ENCODE results near the gene WDR33. TPM values are rescaled to one million over a fixed set of nuclear protein-coding genes. Genes with fewer than 3 reads are reported as not detected.

The WDR33 gene
- polyA plus RNA-seq, 3 donors = 9.3 to 12.4 (median 11.0) TPM

- no peak overlapping the region for H3K27ac ChIP-seq (ENCODE audit: low read depth, low read length)
- WGBS, 3 donors = 78 to 82% (median 78%) methylated on average over 8 of the region's 8 CpGs
Measured at GRCh38 chr2:127685410-127686080, 125.4 kb downstream of the WDR33 start.

DNA sequence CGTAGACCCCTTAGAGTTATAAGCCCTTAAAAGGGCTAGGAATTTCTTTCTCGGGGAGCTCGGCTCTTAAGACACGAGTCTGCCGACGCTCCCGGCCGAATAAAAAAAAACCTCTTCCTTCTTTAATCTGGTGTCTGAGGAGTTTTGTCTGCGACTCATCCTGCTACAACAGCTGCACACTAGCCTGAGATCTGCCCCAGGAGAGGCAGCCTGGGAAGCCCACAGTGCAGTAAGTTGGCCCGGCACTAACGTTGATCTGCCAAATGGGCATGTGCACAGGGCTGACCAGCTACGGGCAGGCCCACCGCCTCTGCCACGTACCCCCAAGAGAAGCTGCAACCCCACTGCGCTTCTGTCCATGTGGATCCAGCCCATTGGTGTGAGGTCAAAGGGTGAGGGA, 127.2 kb downstream of the WDR33 start:
- 51 to 65% (median 61%) methylated on average over 15 of the region's 15 CpGs for WGBS, 3 donors
- no peak overlapping the region for H3K27ac ChIP-seq (ENCODE audit: low read depth, low read length)

GRCh38 chr2:127683056-127683455, 127.9 kb downstream of the WDR33 start:
- no peak overlapping the region for H3K27ac ChIP-seq (ENCODE audit: low read depth, low read length)

GRCh38 chr2:127681976-127682857, 128.8 kb downstream of the WDR33 start:
- H3K27ac ChIP-seq (ENCODE audit: low read depth, low read length) = no peak overlapping the region
- 83 to 96% (median 88%) methylated on average over 6 of the region's 6 CpGs for WGBS, 3 donors

GRCh38 chr2:127681288-127681804, 129.6 kb downstream of the WDR33 start:
- 18 to 55% (median 30%) methylated on average over 25 of the region's 25 CpGs for WGBS, 3 donors
- no peak overlapping the region for H3K27ac ChIP-seq (ENCODE audit: low read depth, low read length)

DNA sequence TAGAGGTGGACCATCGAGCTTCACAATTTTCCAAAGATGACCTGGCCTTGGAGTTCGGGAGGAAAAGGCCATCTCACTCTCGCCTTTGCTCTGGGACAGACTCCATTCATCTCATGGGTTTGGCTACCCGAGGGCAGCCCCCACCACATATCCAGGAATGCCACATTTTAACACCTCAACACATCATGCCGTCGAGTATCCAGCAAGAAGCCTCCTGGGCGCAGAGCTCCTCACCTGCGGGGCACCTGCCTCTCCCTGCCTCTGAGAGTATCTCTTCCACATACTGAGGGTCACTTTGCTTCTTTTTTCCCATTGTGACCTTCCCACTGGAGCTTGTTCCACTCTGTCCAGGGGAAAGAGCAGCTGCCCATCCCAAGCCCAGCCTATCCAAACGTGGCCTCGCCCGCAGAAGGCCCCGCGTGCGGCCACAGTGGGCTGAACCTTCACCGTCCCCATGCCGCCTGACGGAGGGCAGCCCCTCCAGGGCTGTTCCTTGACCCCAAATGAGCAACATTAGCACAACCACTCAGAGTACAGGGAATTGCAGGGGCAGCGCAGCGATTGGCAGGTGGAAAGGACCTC, 130.2 kb downstream of the WDR33 start:
- WGBS, 3 donors = 74 to 85% (median 76%) methylated on average over 19 of the region's 19 CpGs
- no peak overlapping the region for H3K27ac ChIP-seq (ENCODE audit: low read depth, low read length)

- 74 to 88% (median 87%) methylated on average over 15 of the region's 15 CpGs for WGBS, 3 donors
- no peak overlapping the region for H3K27ac ChIP-seq (ENCODE audit: low read depth, low read length)
Measured at GRCh38 chr2:127679680-127680361, 131.2 kb downstream of the WDR33 start.

DNA sequence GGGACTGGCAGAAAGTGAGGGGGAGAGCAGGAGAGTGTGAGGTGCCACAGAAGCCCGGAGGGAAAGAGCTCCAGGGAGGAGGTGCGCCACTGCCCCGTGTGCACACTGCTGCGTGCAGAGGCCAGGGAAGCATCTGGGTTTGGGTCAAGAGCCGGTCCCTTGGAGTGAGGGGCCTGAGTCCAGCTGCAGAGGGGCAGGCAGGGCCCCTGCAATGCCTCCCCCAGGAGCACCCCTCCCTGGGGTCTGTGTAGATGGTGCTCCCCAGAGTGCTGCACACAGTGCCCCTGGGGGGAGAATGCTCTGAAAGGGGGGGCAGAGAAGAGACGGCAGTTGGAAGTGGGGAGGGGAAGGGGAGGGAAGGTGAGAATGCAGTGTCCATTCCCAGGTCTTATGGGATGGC, 132.0 kb downstream of the WDR33 start:
- WGBS, 3 donors = 76 to 86% (median 78%) methylated on average over 4 to 6 of the region's 6 CpGs
- H3K27ac ChIP-seq (ENCODE audit: low read depth, low read length) = no peak overlapping the region

DNA sequence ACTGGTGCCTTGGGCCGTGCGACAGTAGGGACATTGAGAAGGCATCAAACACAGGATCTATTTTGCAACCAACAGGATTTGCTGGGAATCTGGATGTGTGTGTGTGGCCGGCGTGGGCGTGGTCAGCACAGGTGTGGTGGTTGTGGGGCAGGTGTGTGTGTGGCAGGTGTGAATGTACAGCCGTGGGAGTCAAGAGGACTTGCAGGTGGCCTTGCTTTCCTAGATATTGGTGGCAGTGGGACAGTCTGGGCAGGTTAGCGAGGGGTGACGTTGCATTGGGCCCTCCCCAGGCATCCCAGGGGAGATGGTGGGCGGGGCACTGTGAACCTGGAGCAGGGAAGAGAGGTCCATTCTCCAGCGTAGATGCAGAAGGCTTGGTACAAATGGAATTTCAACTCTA, 132.4 kb downstream of the WDR33 start:
- no peak overlapping the region for H3K27ac ChIP-seq (ENCODE audit: low read depth, low read length)
- 83 to 88% (median 87%) methylated on average over 10 of the region's 10 CpGs for WGBS, 3 donors

- no peak overlapping the region for H3K27ac ChIP-seq (ENCODE audit: low read depth, low read length)
- 76 to 84% (median 78%) methylated on average over 2 of the region's 2 CpGs for WGBS, 3 donors
Measured at GRCh38 chr2:127676906-127677305, 134.1 kb downstream of the WDR33 start.

GRCh38 chr2:127675331-127676261, 135.4 kb downstream of the WDR33 start, which contains the start of gene LIMS2:
TSS of gene LIMS2 (minus strand) at chr2:127675530. CDS start at chr2:127675024, 506 bp downstream.
- H3K27ac ChIP-seq (ENCODE audit: low read depth, low read length) = no peak within 1 kb of the TSS
- WGBS, 3 donors = 2 to 6% (median 4%) methylated on average over 51 to 55 of the region's 56 CpGs

DNA sequence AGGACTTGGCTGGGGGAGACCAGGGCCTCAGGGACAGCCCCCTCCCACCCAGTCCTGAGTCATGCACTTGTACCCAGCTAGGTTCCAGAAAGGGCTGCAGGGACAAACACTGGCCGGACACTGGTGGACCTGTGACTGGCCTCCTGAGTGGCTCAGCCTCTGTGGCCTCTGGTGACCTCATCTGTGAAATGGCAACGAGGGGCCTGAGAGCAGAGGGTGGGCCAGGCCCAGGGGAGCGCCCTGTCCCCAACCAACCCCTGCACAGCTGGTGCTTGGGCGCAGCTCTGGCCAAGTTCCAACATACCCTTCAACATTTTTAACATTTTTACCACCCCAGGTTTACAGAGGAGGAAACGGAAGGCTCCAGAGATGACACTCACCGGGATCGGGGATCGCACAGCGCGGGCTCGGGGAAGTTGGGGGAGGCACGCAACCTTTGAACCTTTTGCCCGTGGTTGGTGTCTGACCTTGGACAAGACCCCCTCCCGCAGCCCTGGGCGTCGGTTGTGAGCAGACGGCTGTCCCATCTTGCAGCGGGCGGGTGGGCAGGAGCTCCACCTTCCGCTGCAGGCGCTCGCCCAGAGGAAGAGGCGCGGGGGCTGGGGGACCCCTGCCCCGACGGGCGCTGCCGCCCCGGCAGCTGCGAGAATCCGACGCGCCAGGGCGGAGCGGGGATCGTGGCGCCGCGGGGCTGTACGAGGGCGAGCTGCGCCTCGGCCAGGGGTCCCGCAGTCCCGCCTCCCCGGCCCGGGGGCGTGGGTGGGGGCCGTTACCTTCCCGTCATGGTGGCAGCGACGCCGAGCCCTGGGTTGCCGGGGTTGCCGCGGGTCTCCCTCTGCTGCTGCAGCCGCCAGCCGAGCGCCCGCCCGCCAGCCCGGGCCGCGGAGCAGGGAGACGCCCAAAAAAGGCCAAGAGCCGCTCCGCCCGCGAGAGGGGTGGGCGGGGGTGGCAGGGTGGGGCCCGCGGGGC, 136.4 kb downstream of the WDR33 start:
- H3K27ac ChIP-seq (ENCODE audit: low read depth, low read length) = peak overlapping the region; percentile 17
- WGBS, 3 donors = 4 to 7% (median 5%) methylated on average over 52 to 72 of the region's 72 CpGs

GRCh38 chr2:127673291-127674069, 137.5 kb downstream of the WDR33 start:
- 59 to 77% (median 70%) methylated on average over 16 to 17 of the region's 17 CpGs for WGBS, 3 donors
- H3K27ac ChIP-seq (ENCODE audit: low read depth, low read length) = peak overlapping the region; percentile 17

DNA sequence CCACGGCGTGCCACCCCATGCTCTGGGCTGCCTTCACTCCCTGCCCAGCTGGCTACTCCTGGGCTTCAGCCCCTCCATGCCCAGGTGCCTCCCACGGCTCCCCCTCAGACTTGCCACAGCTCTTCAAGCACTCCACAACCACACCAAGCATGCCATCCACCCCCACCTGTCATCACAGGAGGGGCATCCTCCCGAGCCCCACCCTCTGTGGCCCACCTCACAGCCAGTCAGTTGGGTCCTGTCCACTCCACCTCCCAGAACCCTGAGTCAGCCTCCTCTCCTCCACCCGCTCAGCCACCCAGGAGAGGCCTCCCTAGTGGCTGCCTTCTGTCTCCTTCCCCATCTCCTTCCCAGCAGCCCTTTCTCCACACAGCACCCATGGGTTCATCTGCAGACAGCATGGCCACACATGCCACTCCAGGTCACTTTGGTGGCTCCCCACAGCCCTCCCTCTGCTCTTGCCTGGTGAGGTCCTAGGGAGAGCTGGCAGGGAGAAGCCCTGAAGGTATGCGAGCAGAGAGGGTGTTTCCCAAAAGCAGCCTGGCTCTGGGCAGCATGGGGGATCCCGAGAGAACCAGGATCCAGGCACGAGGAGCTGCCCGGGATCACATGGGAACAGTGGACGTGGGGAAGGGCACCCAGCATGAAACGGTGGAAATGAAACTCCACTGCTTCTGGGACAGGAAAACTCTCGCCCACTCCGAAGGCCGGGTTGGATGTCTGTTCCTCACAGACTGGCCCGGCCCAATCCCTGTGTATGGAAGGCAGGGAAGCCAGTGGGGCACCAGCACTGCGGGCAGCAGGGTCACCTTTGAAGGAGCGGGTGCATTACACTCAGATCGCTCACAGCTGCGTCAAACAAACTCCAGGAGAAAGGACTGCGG, 138.4 kb downstream of the WDR33 start:
- no peak overlapping the region for H3K27ac ChIP-seq (ENCODE audit: low read depth, low read length)
- 60 to 75% (median 68%) methylated on average over 19 to 20 of the region's 20 CpGs for WGBS, 3 donors

Measured in adipose tissue (tissue), 3 donors.